ENCODE measurements around the gene ELP2.

Gene ELP2

DNA sequence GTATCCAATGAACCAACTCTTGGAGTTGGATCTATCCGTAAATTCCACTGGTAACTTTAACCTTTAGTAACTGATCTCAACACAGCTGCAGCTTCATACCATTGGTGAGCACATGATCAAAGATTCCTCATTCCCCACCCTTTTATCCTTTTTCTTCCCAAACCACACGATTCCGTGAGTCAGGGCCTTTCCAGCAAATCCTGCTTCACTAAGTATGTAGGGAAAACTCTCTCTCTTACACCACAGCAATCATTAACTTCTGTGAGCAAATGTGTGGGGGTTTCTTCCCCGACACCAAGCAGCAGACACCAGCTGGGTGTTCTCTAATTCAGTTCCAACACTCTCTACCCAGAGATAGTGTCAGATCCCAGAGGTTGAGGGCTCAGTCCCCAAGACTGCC, 23.5 kb downstream of the ELP2 start:
- H3K4me3 ChIP-seq (ENCODE audit: control insufficient read depth, low read depth, low read length) = no peak overlapping the region
- TF ChIP-seq CTCF (conservative IDR thresholded peaks at IDR 0.05; ENCODE audit: control insufficient read depth, insufficient read depth, low read depth, low read length) = no peak
- peak; percentile 92 for DNase-seq (ENCODE audit: low read depth)

DNA sequence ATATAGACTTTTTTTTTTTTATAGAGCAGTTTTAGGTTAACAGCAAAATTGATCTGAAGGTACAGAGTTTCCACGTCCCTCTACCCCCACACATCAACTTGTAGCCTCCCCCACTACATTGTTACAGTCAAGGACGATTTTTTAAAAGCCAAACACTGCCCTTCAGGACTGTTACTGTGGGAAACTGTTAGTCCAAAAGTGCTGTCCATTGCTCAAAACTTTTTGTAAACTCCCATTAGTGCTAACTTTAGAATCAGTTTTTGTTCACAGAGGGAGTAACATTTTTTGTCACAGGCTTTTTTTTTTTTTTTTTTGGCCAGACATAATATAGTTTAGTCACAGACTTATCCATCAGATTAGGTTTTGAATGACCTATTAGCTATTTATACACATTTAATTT, 24.1 kb downstream of the ELP2 start:
- no peak for DNase-seq (ENCODE audit: low read depth)
- TF ChIP-seq CTCF (conservative IDR thresholded peaks at IDR 0.05; ENCODE audit: control insufficient read depth, insufficient read depth, low read depth, low read length) = no peak
- no peak overlapping the region for H3K4me3 ChIP-seq (ENCODE audit: control insufficient read depth, low read depth, low read length)

DNA sequence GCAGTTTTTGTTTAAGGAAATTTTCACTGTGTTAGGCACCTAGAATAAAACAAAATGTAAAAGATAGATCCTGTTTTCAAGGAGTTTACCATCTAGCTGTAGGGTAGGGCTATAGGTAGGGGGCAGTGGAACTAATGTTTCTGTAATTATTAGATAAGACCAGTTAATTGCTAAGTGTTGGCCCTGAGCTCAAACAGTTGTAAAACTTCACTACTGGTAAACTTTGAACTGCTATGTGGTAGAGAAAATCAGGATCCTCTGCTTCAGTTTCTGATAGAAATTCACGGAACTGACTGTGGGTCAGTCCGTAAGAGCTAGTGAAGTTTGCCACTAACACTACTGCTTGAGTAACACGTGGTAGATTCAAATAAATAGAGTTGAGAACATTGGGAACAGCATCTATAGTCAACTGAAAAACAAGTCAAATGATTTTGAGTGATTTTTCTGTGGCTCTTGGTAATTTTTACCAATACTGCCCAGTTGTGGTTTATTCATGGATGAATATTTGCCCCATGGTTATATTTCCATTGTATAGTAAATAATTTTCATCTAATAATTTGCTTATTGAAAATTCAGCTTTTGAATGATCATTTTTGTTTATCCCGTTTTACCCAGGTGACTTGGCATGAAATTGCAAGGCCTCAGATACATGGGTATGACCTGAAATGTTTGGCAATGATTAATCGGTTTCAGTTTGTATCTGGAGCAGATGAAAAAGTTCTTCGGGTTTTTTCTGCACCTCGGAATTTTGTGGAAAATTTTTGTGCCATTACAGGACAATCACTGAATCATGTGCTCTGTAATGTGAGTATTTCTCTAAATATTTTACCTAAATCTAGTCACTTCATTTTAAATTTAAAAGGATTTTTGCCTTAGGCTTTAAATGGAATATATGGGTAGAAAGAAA, 26.4 kb downstream of the ELP2 start:
- DNase-seq (ENCODE audit: low read depth) = peak; percentile 41
- H3K4me3 ChIP-seq (ENCODE audit: control insufficient read depth, low read depth, low read length) = no peak overlapping the region
- TF ChIP-seq CTCF (conservative IDR thresholded peaks at IDR 0.05; ENCODE audit: control insufficient read depth, insufficient read depth, low read depth, low read length) = no peak

- no peak for DNase-seq (ENCODE audit: low read depth)
- H3K4me3 ChIP-seq (ENCODE audit: control insufficient read depth, low read depth, low read length) = no peak overlapping the region
- TF ChIP-seq CTCF (conservative IDR thresholded peaks at IDR 0.05; ENCODE audit: control insufficient read depth, insufficient read depth, low read depth, low read length) = no peak
Observed at GRCh38 chr18:36157441-36157840, 27.7 kb downstream of the ELP2 start.

DNA sequence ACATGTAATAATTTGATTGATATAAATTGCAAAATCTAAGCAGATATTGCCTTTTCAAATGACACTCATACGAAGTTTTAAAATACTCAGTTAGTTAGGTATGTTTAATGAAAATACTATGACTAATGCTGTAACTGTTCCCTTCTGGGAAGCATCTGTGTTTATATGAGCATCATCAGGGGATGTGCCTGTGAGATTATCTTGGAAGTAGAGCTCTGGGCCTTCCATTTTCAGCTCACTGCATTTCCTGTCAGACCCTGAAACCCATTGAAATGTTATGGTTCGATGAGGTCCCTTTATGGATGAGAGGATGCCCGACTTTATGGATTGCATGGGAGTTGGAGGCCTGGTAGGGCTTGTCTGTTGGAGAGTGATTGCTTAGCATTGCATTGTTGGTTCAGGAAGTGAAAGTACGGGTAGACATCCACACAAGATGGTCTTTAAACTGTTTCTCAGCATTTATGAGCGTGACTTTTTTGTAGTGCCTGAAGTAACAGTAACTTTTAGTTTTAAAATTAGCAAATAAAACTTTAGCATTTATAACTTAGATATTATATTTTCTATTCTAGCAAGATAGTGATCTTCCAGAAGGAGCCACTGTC, 28.7 kb downstream of the ELP2 start:
- DNase-seq (ENCODE audit: low read depth) = peak; percentile 87
- TF ChIP-seq CTCF (conservative IDR thresholded peaks at IDR 0.05; ENCODE audit: control insufficient read depth, insufficient read depth, low read depth, low read length) = no peak

GRCh38 chr18:36160959-36161371, 31.3 kb downstream of the ELP2 start:
- TF ChIP-seq CTCF (conservative IDR thresholded peaks at IDR 0.05; ENCODE audit: control insufficient read depth, insufficient read depth, low read depth, low read length) = no peak
- DNase-seq (ENCODE audit: low read depth) = no peak

More for the DNA sequence above, 28.7 kb downstream of the ELP2 start:
- no peak overlapping the region for H3K4me3 ChIP-seq (ENCODE audit: control insufficient read depth, low read depth, low read length)

More at GRCh38 chr18:36160959-36161371, 31.3 kb downstream of the ELP2 start:
- H3K4me3 ChIP-seq (ENCODE audit: control insufficient read depth, low read depth, low read length) = no peak overlapping the region

All from fibroblast of mammary gland (primary cell).